Neural progenitor cell (in vitro differentiated cells): Measurements from ENCODE around the gene GTF2IRD2.
"Not testable (repeated sequence)": the region's sequence is repeated elsewhere in the genome, so short reads cannot be mapped to it uniquely, and the experiment has no call there.

Experiments used
- CTCF ChIP-seq: fragments of 200-600 bp; sonication (generic); IDR thresholded peaks from 2 replicates; pipeline ENCODE4 v1.5.1; 2017; ENCODE audit warnings: antibody characterized with exemption, mild to moderate bottlenecking
- EZH2 ChIP-seq: fragments of 200-600 bp; sonication (generic); IDR thresholded peaks from 2 replicates; pipeline ENCODE4 v1.6.1; 2017; ENCODE audit warnings: antibody characterized with exemption, mild to moderate bottlenecking, moderate library complexity

GRCh38 chr7:74820146-74820805 lies 31.1 kb downstream of the GTF2IRD2 start:
- TF ChIP-seq CTCF, EZH2: not testable (repeated sequence)
